Activated CD4-positive, alpha-beta T cell treated with anti-CD3 and anti-CD28 coated beads for 1 hour (primary cell): ENCODE measurements around the gene PLAC8.
"Not testable (repeated sequence)": the region's sequence is repeated elsewhere in the genome, so short reads cannot be mapped to it uniquely, and the experiment has no call there.

Experiments
- DNase-seq: peaks from one replicate; pipeline ENCODE4 v3.0.0-alpha.2; 2020

PLAC8 gene

DNA sequence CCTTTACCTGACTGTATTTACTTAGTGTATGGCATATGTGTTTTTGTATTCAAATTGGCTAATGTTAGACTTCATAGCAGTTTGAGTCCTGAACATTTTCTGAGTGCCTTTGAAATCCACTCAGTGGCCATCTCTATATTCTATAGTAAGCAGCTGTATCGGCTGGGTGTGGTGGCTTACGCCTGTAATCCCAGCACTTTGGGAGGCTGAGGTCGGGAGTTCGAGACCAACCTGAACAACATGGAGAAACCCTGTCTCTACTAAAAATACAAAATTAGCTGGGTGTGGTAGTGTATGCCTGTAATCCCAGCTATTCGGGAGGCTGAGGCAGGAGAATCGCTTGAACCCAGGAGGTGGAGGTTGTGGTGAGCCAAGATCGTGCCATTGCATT, 2.8 kb downstream of the PLAC8 start:
- DNase-seq, result not testable (repeated sequence)

GRCh38 chr4:83110970-83111750, 3.4 kb downstream of the PLAC8 start:
- DNase-seq, result no peak

- peak; percentile 81 for DNase-seq
Measured at GRCh38 chr4:83110223-83110945, 4.1 kb downstream of the PLAC8 start.

DNA sequence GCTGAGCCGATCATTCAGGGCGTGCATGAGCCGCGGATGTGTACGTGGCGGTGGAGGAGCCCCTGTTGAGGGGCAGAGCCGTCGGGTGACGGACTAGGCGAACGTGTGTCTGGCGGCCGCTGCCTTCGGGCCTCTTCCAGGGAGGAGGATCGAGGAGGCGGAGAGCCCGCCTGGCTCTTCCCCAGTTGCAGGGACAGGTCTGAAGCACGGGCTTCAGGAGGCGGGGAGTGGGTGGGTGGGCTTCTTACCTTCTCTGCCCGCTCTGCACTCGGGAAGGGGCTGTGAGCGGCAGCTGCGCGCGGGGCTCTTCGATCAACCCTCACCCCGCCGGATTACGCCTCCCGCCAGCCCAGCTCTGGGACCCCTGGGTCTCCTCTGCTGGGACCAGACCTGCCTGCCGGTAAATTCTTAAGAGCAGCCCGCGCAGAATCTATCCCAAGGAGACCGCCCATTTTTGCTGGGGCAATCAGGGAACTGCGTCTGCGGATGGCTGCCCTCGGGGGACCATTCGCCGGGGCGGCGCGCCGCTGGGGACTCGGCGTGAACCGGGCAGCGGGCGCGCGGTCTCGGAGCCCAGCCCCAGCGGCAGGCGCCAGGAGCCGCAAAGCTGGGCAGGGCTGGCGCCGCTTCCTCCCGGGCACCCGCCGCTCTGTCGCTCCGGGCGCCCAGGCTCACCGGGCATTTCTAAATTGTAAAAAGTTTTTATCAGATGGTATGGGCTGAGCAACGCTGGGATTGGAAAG, 4.9 kb downstream of the PLAC8 start:
- no peak for DNase-seq

GRCh38 chr4:83108101-83108861, 6.2 kb downstream of the PLAC8 start:
- no peak for DNase-seq

GRCh38 chr4:83107631-83108030, 6.9 kb downstream of the PLAC8 start:
- DNase-seq, result no peak

DNA sequence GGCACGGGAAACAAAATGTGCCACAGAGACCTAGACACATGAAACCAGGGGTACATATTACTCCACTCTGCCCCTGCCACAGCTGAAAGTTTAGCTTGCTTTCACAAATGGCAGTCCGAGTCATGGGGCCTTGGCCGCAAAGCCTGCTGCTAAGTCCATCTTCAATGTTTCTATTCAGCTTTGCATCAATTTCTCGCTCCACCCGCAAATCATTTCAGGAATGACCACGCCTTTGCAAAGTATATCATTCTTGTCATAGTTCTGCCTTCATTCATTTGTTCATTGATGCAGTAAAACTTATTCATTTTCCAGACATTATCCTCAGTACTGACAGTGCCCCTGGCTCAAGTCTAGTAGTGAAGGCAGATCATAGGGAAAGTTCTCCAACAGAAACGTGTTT, 9.5 kb downstream of the PLAC8 start:
- DNase-seq, result no peak

DNA sequence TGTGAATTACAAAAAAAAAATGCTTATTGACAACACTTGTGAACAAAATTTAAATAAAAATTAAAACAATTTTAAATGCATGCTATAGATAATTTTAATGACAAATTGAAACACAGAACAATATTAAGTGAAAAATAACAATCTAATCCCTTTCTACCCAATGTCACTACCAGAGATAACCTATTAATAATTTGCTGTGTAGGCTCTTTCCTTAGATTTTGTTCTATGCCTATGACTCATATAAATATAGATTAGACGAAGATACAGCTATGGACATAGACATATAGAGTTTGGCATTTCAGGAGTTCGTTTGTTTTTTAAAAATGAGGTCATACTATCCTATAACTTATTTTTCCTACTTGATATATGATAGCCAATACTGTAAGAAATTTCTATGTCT, 18.1 kb downstream of the PLAC8 start:
- no peak for DNase-seq

DNA sequence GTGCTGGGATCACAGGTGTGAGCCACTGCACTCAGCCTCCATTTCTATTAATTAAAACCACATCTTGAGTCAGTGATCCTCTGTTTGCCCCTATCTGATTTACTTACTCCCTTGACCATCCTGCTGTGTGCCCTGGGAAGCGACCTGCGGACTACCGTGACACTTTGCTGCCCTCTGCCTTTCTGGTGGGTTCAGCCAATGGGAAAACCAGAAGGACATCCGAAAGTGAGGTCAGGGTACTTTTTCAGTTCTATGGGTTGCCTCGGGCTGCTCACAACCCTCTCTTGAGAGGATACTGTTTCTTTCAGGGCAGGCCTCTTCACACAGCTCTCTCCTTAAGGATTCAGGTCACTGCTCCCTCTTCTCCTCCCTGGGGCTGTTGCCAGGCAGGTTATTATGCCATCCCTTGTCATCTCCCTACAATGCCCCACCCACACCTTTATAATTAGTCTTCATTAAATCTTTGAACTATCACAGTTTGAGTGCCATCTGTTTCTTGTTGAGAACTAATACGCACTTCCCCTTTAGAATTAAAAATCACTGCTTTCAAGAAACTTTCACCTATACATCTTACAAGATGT, 21.4 kb downstream of the PLAC8 start:
- no peak for DNase-seq

DNA sequence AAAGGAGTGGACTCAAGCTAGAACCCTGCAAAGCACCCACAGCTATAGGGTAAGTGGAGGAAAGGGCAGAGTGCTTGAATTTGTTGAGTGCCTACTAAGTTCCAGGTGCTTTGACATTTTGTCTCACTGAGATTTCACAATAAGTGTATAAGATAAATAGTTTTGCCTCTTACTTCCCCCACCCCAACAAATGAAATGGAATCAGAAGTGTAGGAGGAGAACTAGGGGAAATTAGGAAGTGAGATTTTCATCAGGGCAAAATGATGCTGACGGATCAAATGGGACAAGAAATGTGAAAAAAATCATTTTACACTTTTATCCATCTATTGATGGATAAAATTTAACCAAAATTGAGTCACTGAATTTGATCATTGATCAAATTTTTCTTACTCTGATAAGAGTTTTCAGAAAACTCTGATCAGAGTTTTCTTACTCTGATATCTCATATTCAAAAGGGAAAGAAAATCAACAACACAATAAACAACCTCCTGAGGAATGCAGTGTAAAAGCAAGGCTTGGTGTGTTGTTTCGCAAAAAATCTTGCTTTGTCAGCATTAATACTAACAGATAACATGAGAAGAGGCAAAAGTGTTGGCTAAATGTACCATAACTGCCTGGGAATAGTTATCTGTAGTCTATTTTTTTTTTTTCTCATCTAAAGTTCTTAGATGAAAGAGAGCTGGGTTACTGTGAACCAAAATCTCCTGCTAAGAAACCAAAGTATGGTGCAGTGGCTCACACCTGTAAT, 24.9 kb downstream of the PLAC8 start:
- DNase-seq, result no peak

DNA sequence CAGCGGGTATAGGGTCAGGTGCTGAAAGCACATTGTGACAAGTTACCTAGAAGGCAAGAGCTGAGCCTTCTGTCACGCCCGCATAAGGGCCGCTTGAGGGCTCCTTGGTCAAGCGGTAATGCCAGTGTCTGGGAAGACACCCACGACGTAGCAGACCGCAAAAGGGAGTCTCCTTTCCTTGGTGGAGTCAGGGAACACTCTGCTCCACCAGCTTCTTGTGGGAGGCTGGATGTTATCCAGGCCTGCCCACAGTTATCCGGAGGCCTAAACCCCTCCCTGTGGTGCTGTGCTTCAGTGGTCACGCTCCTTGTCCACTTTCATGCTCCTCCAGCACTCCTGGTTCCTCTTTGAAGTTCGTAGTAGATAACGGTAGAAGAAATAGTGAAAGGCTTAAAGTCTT, 29.6 kb downstream of the PLAC8 start:
- not testable (repeated sequence) for DNase-seq

- DNase-seq, result peak; percentile 40
Measured at GRCh38 chr4:83083925-83084475, 30.5 kb downstream of the PLAC8 start.

DNA sequence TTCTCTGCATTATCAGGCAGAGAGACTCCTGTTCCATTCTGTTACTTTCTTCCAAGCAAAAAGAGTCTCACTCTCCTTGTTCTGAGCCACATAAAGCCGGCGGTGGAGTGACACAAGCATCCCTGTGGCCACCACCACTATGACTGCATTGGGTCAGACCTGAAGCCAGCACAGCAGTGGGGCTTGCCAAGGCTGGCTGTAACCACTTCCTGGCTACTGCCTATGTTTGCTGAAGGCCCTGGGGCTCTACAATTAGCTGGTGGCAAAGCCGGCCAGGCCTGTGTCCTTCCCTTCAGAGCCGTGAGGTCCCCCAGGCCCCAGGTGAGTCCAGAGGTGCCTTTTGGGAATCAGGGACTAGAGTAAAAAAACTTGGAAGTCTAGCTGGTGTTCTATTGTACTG, 31.8 kb downstream of the PLAC8 start:
- no peak for DNase-seq

DNA sequence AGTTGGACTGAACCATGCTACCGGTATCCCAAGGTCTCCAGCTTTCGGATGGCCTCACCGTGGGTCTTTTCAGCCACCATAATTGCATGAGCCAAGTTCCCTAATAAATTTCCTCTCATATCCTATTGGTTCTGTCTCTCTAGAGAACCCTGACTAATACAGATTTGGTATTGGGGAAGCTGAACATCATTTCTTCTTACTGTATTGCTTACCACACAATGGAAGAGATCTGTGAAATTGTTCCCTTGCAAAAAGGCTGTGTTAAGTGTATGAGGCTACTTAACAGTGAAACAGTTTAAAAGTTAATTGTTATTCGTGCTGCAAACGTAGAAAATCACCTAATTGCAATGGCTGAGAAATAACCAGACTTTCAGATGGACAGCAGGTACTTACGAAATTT, 34.0 kb downstream of the PLAC8 start:
- DNase-seq, result no peak

DNA sequence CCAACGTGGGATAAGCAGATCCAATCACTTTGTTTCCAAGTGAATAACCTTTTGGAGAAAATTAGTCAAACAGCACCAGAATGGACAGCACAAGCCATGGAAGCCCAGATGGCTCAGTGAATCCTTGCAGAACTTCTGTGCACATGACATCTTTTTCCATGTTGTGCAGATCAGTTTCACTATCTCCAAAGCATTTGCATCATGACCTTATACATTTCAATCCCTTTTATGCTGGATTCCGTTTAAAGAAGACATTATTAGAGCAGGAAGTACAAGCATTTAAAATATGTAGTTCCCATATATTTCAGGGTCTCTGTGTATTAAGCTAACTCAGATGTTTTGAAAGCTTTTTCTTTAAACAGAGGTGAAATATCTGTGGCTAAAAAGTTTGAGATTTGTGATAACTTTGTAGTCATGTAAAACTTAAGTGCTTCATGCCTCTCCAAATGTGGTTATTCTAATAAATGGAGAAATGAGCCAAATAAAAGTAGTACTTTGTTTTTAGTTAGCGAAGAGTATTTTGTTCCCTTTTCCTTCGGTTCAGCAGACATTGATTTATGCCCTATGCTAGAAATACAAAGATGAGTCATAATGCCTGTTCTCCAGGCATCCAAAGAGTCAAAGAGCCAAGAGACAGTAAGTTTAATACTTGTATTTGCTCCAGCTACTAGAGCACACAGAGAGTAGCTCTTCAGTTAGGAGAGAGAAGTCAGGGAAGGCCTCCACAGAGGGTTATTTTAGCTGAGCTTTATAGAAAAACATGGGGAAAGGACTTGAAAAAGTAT, 39.0 kb downstream of the PLAC8 start:
- DNase-seq, result no peak

DNA sequence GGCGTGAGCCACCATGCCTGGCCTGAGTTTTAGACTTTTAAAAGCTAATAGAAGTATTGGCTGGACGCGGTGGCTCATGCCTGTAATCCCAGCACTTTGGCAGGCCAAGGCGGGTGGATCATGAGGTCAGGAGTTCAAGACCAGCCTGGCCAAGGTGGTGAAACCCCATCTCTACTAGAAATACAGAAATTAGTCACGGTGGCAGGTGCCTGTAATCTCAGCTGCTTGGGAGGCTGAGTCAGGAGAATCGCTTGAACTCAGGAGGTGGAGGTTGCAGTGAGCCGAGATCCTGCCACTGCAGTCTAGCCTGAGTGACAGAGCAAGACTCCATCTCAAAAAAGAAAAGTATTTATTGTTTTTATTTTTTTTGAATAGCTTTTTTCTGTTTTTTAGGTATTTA, 39.7 kb downstream of the PLAC8 start:
- not testable (repeated sequence) for DNase-seq

GRCh38 chr4:83074086-83074704, 40.3 kb downstream of the PLAC8 start:
- DNase-seq, result no peak

GRCh38 chr4:83071116-83071515, 43.4 kb downstream of the PLAC8 start:
- no peak for DNase-seq

DNA sequence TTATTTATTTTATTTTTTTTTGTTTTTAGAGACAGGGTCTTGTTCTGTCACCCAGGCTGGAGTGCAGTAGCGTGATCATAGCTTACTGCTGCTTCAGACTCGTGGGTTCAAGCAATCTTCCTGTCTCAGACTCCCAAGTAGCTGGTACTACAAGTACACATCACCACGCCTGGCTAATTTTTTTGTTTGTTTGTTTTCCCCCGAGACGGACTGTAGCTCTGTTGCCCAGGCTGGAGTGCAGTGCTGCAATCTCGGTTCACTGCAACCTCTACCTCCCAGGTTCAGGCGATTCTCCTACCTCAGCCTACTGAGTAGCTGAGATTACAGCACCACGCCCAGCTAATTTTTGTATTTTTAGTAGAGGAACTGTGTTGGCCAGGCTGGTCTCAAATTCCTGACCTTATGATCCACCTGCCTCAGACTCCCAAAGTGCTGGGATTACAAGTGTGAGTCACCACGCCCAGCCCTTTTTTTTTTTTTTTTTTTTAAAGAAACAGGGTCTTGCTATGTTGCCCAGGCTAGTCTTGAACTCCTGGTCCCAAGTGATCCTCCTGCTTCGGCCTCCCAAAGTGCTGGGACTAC, 47.4 kb downstream of the PLAC8 start:
- no peak for DNase-seq

- no peak for DNase-seq
Measured at GRCh38 chr4:83065266-83065665, 49.3 kb downstream of the PLAC8 start.
